NB4 (cell line): ENCODE results near the gene HDGFL1.

Experiments used
- CTCF ChIP-seq: IDR thresholded peaks from one replicate; pipeline ENCODE4 v1.5.1; 2012; ENCODE audit warnings: low read depth, low read length
- POLR2A ChIP-seq: IDR thresholded peaks from 2 replicates; pipeline ENCODE4 v1.6.1; 2011; ENCODE audit warnings: mild to moderate bottlenecking; ENCODE audit not compliant: insufficient read length; ENCODE audit errors: extremely low read depth

GRCh38 chr6:22558288-22558882 lies 11.0 kb upstream of the HDGFL1 start:
- TF ChIP-seq CTCF, result no peak
- no peak for TF ChIP-seq POLR2A
